PFSK-1 (cell line): ENCODE measurements around the gene SCLY.

Source experiments
- FOXP2 ChIP-seq: optimal IDR thresholded peaks from 2 replicates; pipeline ENCODE3; 2011; ENCODE audit warnings: borderline replicate concordance, control low read depth, inconsistent platforms; ENCODE audit not compliant: insufficient read depth; ENCODE audit errors: extremely low read length, extremely low read depth
- POLR2AphosphoS5 ChIP-seq: IDR thresholded peaks from 2 replicates; pipeline ENCODE4 v1.6.1; 2012; ENCODE audit warnings: low read depth, mild to moderate bottlenecking, control low read depth, low read length, moderate library complexity
- REST ChIP-seq, 2 experiments: IDR thresholded peaks; 2 replicates each; pipeline versions ENCODE4 v1.6.1 to v1.8.0; 2011 to 2012; ENCODE audit warnings: low read depth in 2 of 2, low read length in 2 of 2, control low read depth in 1 of 2, inconsistent platforms in 1 of 2, mild to moderate bottlenecking in 1 of 2, moderate library complexity in 1 of 2; ENCODE audit not compliant: insufficient read depth in 1 of 2

DNA sequence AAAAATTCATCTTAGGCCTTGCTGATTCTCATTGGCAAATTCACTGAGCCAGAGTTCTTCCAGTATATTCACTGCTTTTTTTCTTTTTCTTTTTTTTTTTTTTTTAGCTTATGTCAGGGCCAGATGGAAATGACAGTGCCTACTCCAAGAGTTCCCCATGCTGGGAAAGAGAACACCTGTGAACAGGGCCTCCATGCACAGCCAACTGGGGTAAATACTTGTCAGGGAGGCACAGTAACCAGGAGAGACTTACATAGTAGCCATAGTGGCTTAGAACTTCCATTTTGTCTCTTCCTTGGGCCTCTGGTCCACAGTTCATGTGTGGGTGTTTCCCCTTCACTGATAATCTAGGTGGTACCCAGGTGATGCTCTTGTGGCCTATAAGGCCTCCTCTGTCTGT lies 15.2 kb upstream of the SCLY start:
- no peak for TF ChIP-seq POLR2AphosphoS5
- no peak for TF ChIP-seq REST (IDR thresholded peaks at IDR 0.05; ENCODE audit: insufficient read depth in 1 of 2, low read depth in 2 of 2, low read length in 2 of 2)
- no peak for TF ChIP-seq FOXP2
